Loucy (cell line): ENCODE results near the gene LRRC38.

ENCODE experiments used
- H2AFZ ChIP-seq: fragments of 200-600 bp; sonication (generic); 2 replicates; pipeline ENCODE4 v1.6.0; 2016; ENCODE audit warnings: antibody characterized with exemption, mild to moderate bottlenecking, low read length, moderate library complexity
- H3F3A ChIP-seq: fragments of 200-600 bp; 2 replicates; pipeline ENCODE4 v1.6.0; 2016; ENCODE audit warnings: antibody characterized with exemption, low read depth, mild to moderate bottlenecking
- H3K27me3 ChIP-seq: fragments of 200-600 bp; sonication (generic); 2 replicates; pipeline ENCODE4 v1.6.1; 2014; ENCODE audit warnings: low read length, mild to moderate bottlenecking; ENCODE audit not compliant: insufficient read depth, poor library complexity, severe bottlenecking
- H3K36me3 ChIP-seq: fragments of 200-600 bp; sonication (generic); 2 replicates; pipeline ENCODE4 v1.6.1; 2016; ENCODE audit warnings: low read length; ENCODE audit not compliant: insufficient read depth
- H3K4me1 ChIP-seq: fragments of 200-600 bp; sonication (generic); 2 replicates; pipeline ENCODE4 v1.5.1; 2014; ENCODE audit warnings: low read length, mild to moderate bottlenecking; ENCODE audit not compliant: insufficient read depth, poor library complexity, severe bottlenecking
- H3K4me2 ChIP-seq: fragments of 200-600 bp; sonication (generic); 2 replicates; pipeline ENCODE4 v1.6.0; 2014; ENCODE audit warnings: antibody characterized with exemption, low read length, low read depth, mild to moderate bottlenecking; ENCODE audit not compliant: poor library complexity, severe bottlenecking
- H3K4me3 ChIP-seq: fragments of 200-600 bp; sonication (generic); 2 replicates; pipeline ENCODE4 v1.5.1; 2014; ENCODE audit warnings: low read length, mild to moderate bottlenecking, mixed read lengths; ENCODE audit not compliant: poor library complexity, severe bottlenecking
- H3K79me2 ChIP-seq: fragments of 200-600 bp; sonication (generic); 2 replicates; pipeline ENCODE4 v1.6.1; 2014; ENCODE audit warnings: low read length; ENCODE audit not compliant: insufficient read depth
- H3K9ac ChIP-seq: fragments of 200-600 bp; sonication (generic); 2 replicates; pipeline ENCODE4 v1.6.0; 2014; ENCODE audit warnings: mild to moderate bottlenecking, low read depth, low read length, moderate library complexity; ENCODE audit not compliant: poor library complexity, severe bottlenecking
- H3K9me2 ChIP-seq: fragments of 200-600 bp; sonication (generic); replicated peaks from 2 replicates; pipeline ENCODE4 v1.6.1; 2016; ENCODE audit warnings: low read depth, low read length, mixed read lengths
- H3K9me3 ChIP-seq: fragments of 200-600 bp; sonication (generic); 2 replicates; pipeline ENCODE4 v1.6.1; 2014; ENCODE audit warnings: mild to moderate bottlenecking, antibody characterized with exemption, low read length, low read depth; ENCODE audit not compliant: insufficient read depth
- H4K20me1 ChIP-seq: fragments of 200-600 bp; sonication (generic); 2 replicates; pipeline ENCODE4 v1.6.0; 2014; ENCODE audit warnings: antibody characterized with exemption, low read length, mild to moderate bottlenecking; ENCODE audit not compliant: insufficient read depth, poor library complexity, severe bottlenecking
- CTCF ChIP-seq: fragments of 200-600 bp; sonication (generic); conservative IDR thresholded peaks from 2 replicates; pipeline ENCODE4 v1.5.1; 2014; ENCODE audit warnings: mild to moderate bottlenecking, antibody characterized with exemption, low read length
- EZH2phosphoT487 ChIP-seq: fragments of 200-600 bp; IDR thresholded peaks from 2 replicates; pipeline ENCODE4 v1.6.1; 2018; ENCODE audit warnings: antibody characterized with exemption, mild to moderate bottlenecking, moderate library complexity, borderline replicate concordance

LRRC38 gene

GRCh38 chr1:13548281-13548680 lies 34.5 kb upstream of the LRRC38 start:
- TF ChIP-seq EZH2phosphoT487 = no peak
- TF ChIP-seq CTCF = no peak
- H4K20me1 ChIP-seq = no peaks in the 10 kb centered on the region
- no peaks in the 10 kb centered on the region for H3K79me2 ChIP-seq

GRCh38 chr1:13546791-13547190 lies 33.0 kb upstream of the LRRC38 start:
- H3K79me2 ChIP-seq = no peaks in the 10 kb centered on the region
- H3K36me3 ChIP-seq = no peaks in the 10 kb centered on the region
- H2AFZ ChIP-seq = no peak overlapping the region
- H3K9ac ChIP-seq = no peak overlapping the region
- no peak overlapping the region for H3K4me2 ChIP-seq
- no peaks in the 10 kb centered on the region for H3F3A ChIP-seq
- no peaks in the 10 kb centered on the region for H3K4me1 ChIP-seq
- H3K9me3 ChIP-seq = no peaks in the 10 kb centered on the region
- H3K27me3 ChIP-seq = no peaks in the 10 kb centered on the region
- no peaks in the 10 kb centered on the region for H4K20me1 ChIP-seq
- H3K9me2 ChIP-seq = no peaks in the 10 kb centered on the region
- TF ChIP-seq EZH2phosphoT487 (no peak), CTCF (no peak)
- H3K4me3 ChIP-seq = no peak overlapping the region

More at GRCh38 chr1:13548281-13548680, 34.5 kb upstream of the LRRC38 start:
- Histone ChIP-seq H3K9ac (no peak overlapping the region), H2AFZ (no peak overlapping the region), H3F3A (no peaks in the 10 kb centered on the region), H3K9me3 (no peaks in the 10 kb centered on the region), H3K27me3 (no peaks in the 10 kb centered on the region), H3K4me1 (no peaks in the 10 kb centered on the region), H3K4me3 (no peak overlapping the region), H3K36me3 (no peaks in the 10 kb centered on the region), H3K9me2 (no peaks in the 10 kb centered on the region), H3K4me2 (no peak overlapping the region)

GRCh38 chr1:13544221-13544556 lies 30.4 kb upstream of the LRRC38 start:
- Histone ChIP-seq H3K9me3 (no peaks in the 10 kb centered on the region), H4K20me1 (no peaks in the 10 kb centered on the region), H3K9ac (no peak overlapping the region), H3K4me1 (peaks cover 6% of the 10 kb centered on the region), H3K4me2 (no peak overlapping the region), H3K36me3 (no peaks in the 10 kb centered on the region), H3K4me3 (no peak overlapping the region), H3K9me2 (no peaks in the 10 kb centered on the region), H3F3A (no peaks in the 10 kb centered on the region), H3K27me3 (no peaks in the 10 kb centered on the region), H3K79me2 (no peaks in the 10 kb centered on the region), H2AFZ (no peak overlapping the region)
- TF ChIP-seq EZH2phosphoT487 (no peak), CTCF (no peak)
